GM21390 (cell line): ENCODE measurements around the gene TMEM253.

Source experiments
- ATAC-seq: cut with Tn5 transposase; IDR thresholded peaks from one replicate; pipeline ENCODE4 v1.9.1; 2021; ENCODE audit not compliant: unreplicated experiment

The TMEM253 gene

GRCh38 chr14:21070610-21071224 lies 30.1 kb upstream of the TMEM253 start:
- ATAC-seq = peak; percentile 17

- peak; percentile 75 for ATAC-seq
Observed at GRCh38 chr14:21071225-21072030, 29.4 kb upstream of the TMEM253 start.

GRCh38 chr14:21072031-21072473 lies 28.8 kb upstream of the TMEM253 start:
- no peak for ATAC-seq

- ATAC-seq = no peak
Observed at GRCh38 chr14:21072781-21073339, 28.0 kb upstream of the TMEM253 start.

GRCh38 chr14:21073921-21074320 lies 26.9 kb upstream of the TMEM253 start:
- no peak for ATAC-seq

GRCh38 chr14:21074398-21075272 lies 26.2 kb upstream of the TMEM253 start:
- no peak for ATAC-seq

- no peak for ATAC-seq
Observed at GRCh38 chr14:21075719-21076437, 25.0 kb upstream of the TMEM253 start.

- no peak for ATAC-seq
Observed at GRCh38 chr14:21077672-21078071, 23.2 kb upstream of the TMEM253 start.

- ATAC-seq = no peak
Observed at GRCh38 chr14:21078287-21078686, 22.6 kb upstream of the TMEM253 start.

- no peak for ATAC-seq
Observed at GRCh38 chr14:21078726-21079125, 22.1 kb upstream of the TMEM253 start.

- ATAC-seq = no peak
Observed at GRCh38 chr14:21081521-21082142, 19.2 kb upstream of the TMEM253 start.

GRCh38 chr14:21083565-21084325 lies 17.1 kb upstream of the TMEM253 start:
- ATAC-seq = no peak

- no peak for ATAC-seq
Observed at GRCh38 chr14:21084396-21084795, 16.5 kb upstream of the TMEM253 start.

GRCh38 chr14:21084998-21085853 lies 15.6 kb upstream of the TMEM253 start:
- ATAC-seq = no peak

- no peak for ATAC-seq
Observed at GRCh38 chr14:21086908-21087293, 14.0 kb upstream of the TMEM253 start.

GRCh38 chr14:21087294-21088091 lies 13.4 kb upstream of the TMEM253 start:
- ATAC-seq = peak; percentile 44

GRCh38 chr14:21088687-21089086 lies 12.2 kb upstream of the TMEM253 start:
- ATAC-seq = no peak

GRCh38 chr14:21089271-21089670 lies 11.6 kb upstream of the TMEM253 start:
- no peak for ATAC-seq
